ENCODE data around the gene GPR18. TPM values are rescaled to one million over a fixed set of nuclear protein-coding genes. Genes with fewer than 3 reads are reported as not detected.

Gene GPR18
- polyA plus RNA-seq, 3 donors, result 1.7 to 3.8 (median 2.2) TPM

- Histone ChIP-seq H3K27ac (ENCODE audit: low read depth in 1 of 2, low read length in 2 of 2) (peak overlapping the region; percentile 29 to 88), H3K4me3 (replicated peaks in 1 of 3; ENCODE audit: low read depth in 2 of 3, low read length in 3 of 3) (peak overlapping the region in 1 of 3 experiments; percentile 57), H3K27me3 (ENCODE audit: control insufficient read depth in 2 of 2, insufficient read depth in 2 of 2, low read length in 2 of 2) (no peaks in the 10 kb centered on the region), H3K4me2 (replicated peaks; ENCODE audit: extremely low read depth, low read length, poor library complexity, severe bottlenecking) (peak overlapping the region; percentile 62), H2AFZ (ENCODE audit: insufficient read depth, low read depth, low read length, poor library complexity, severe bottlenecking) (no peak overlapping the region), H4K20me1 (ENCODE audit: insufficient read depth, low read length) (peaks cover 21% of the 10 kb centered on the region), H3K36me3 (replicated peaks in 1 of 2; ENCODE audit: control insufficient read depth in 1 of 2, insufficient read depth in 2 of 2, low read length in 2 of 2) (peaks cover 4% of the 10 kb centered on the region in 2 donors), H3K9ac (ENCODE audit: insufficient read depth, low read length, poor library complexity, severe bottlenecking) (no peak overlapping the region), H3K79me2 (ENCODE audit: insufficient read depth, low read length) (peaks cover 100% of the 10 kb centered on the region), H3K4me1 (ENCODE audit: control insufficient read depth in 1 of 2, insufficient read depth in 2 of 2, low read length in 2 of 2) (peaks cover 80 to 90% of the 10 kb centered on the region in 2 donors), H3K9me3 (replicated peaks in 1 of 2; ENCODE audit: control insufficient read depth in 1 of 2, insufficient read depth in 1 of 2, low read length in 2 of 2) (no peaks in the 10 kb centered on the region)
- intact Hi-C loops (cut with micrococcal nuclease), result loop anchor here (5.0 to 10.0 kb wide), 2 partner anchors 37 to 650 kb away; partner anchors contain the start of gene STK24 (in 1 of the 2)
- no peaks in the 10 kb centered on the region for H3K27me3 Mint-ChIP-seq (ENCODE audit: low read depth in 3 of 3)
- peaks cover 15 to 24% of the 10 kb centered on the region in 2 donors for H3K36me3 Mint-ChIP-seq
- no peak for TF ChIP-seq CTCF (IDR thresholded peaks at IDR 0.05)
- peak overlapping the region in 1 of 2 donors; percentile 65 for H3K4me3 Mint-ChIP-seq
- DNase-seq, result peak; percentile 61 to 91 (median 78)
- H3K27ac Mint-ChIP-seq, result peak overlapping the region; percentile 87 to 98 (median 91)
- no peaks in the 10 kb centered on the region for H3K9me3 Mint-ChIP-seq
- WGBS (ENCODE audit: insufficient coverage), result 0% methylated on average over 1 of the region's 4 CpGs
- H3K4me1 Mint-ChIP-seq, result peaks cover 92% of the 10 kb centered on the region
These were observed 33.1 kb downstream of the GPR18 start for GRCh38 chr13:99225078-99225477.

GRCh38 chr13:99224021-99224420 is 34.2 kb downstream of the GPR18 start:
- Histone ChIP-seq H3K4me1 (ENCODE audit: control insufficient read depth in 1 of 2, insufficient read depth in 2 of 2, low read length in 2 of 2) (peaks cover 77 to 89% of the 10 kb centered on the region in 2 donors), H3K9ac (ENCODE audit: insufficient read depth, low read length, poor library complexity, severe bottlenecking) (no peak overlapping the region), H4K20me1 (ENCODE audit: insufficient read depth, low read length) (peaks cover 31% of the 10 kb centered on the region), H3K36me3 (replicated peaks in 1 of 2; ENCODE audit: control insufficient read depth in 1 of 2, insufficient read depth in 2 of 2, low read length in 2 of 2) (peaks cover 4% of the 10 kb centered on the region in 2 donors), H3K79me2 (ENCODE audit: insufficient read depth, low read length) (peaks cover 100% of the 10 kb centered on the region), H3K27ac (ENCODE audit: low read depth in 1 of 2, low read length in 2 of 2) (peak overlapping the region; percentile 66 to 78), H3K9me3 (replicated peaks in 1 of 2; ENCODE audit: control insufficient read depth in 1 of 2, insufficient read depth in 1 of 2, low read length in 2 of 2) (no peaks in the 10 kb centered on the region), H3K4me3 (replicated peaks in 1 of 3; ENCODE audit: low read depth in 2 of 3, low read length in 3 of 3) (peak overlapping the region in 1 of 3 experiments; percentile 30), H3K27me3 (ENCODE audit: control insufficient read depth in 2 of 2, insufficient read depth in 2 of 2, low read length in 2 of 2) (no peaks in the 10 kb centered on the region), H3K4me2 (replicated peaks; ENCODE audit: extremely low read depth, low read length, poor library complexity, severe bottlenecking) (peak overlapping the region; percentile 38), H2AFZ (ENCODE audit: insufficient read depth, low read depth, low read length, poor library complexity, severe bottlenecking) (no peak overlapping the region)
- H3K4me1 Mint-ChIP-seq, result peaks cover 90% of the 10 kb centered on the region
- intact Hi-C loops (cut with micrococcal nuclease), result loop anchor here in 1 of 2 donors (10.0 kb wide), 1 partner anchor 649 kb away; the partner anchor contains the start of gene STK24
- WGBS (ENCODE audit: insufficient coverage), result 0% methylated on average over 1 of the region's 2 CpGs
- peak overlapping the region; percentile 75 to 90 (median 87) for H3K27ac Mint-ChIP-seq
- peaks cover 15 to 24% of the 10 kb centered on the region in 2 donors for H3K36me3 Mint-ChIP-seq
- no peak overlapping the region for H3K4me3 Mint-ChIP-seq
- TF ChIP-seq CTCF (IDR thresholded peaks at IDR 0.05), result no peak
- no peaks in the 10 kb centered on the region for H3K27me3 Mint-ChIP-seq (ENCODE audit: low read depth in 3 of 3)
- H3K9me3 Mint-ChIP-seq, result no peaks in the 10 kb centered on the region
- DNase-seq, result no peak

All from CD14-positive monocyte (primary cell).